ENCODE data around the gene PPP1R7.

Gene PPP1R7

GRCh38 chr2:241121008-241121407 lies 29.3 kb upstream of the PPP1R7 start:
- DNase-seq = no peak

GRCh38 chr2:241122376-241123002 lies 27.8 kb upstream of the PPP1R7 start:
- DNase-seq = no peak

GRCh38 chr2:241123816-241124536 lies 26.3 kb upstream of the PPP1R7 start:
- DNase-seq = no peak

GRCh38 chr2:241125626-241126025 lies 24.6 kb upstream of the PPP1R7 start:
- DNase-seq = no peak

- no peak for DNase-seq
Observed at GRCh38 chr2:241126201-241126611, 24.1 kb upstream of the PPP1R7 start.

- no peak for DNase-seq
Observed at GRCh38 chr2:241126771-241127202, 23.5 kb upstream of the PPP1R7 start.

- no peak for DNase-seq
Observed at GRCh38 chr2:241128266-241128665, 22.0 kb upstream of the PPP1R7 start.

GRCh38 chr2:241129086-241129871 lies 21.0 kb upstream of the PPP1R7 start:
- DNase-seq = no peak

GRCh38 chr2:241130316-241130715 lies 20.0 kb upstream of the PPP1R7 start:
- DNase-seq = no peak

GRCh38 chr2:241131531-241131930 lies 18.7 kb upstream of the PPP1R7 start:
- DNase-seq = no peak

GRCh38 chr2:241132538-241133435 lies 17.5 kb upstream of the PPP1R7 start:
- no peak for DNase-seq

- DNase-seq = no peak
Observed at GRCh38 chr2:241133436-241133820, 16.8 kb upstream of the PPP1R7 start.

- no peak for DNase-seq
Observed at GRCh38 chr2:241134711-241135110, 15.6 kb upstream of the PPP1R7 start.

- no peak for DNase-seq
Observed at GRCh38 chr2:241135737-241136136, 14.5 kb upstream of the PPP1R7 start.

GRCh38 chr2:241136191-241136590 lies 14.1 kb upstream of the PPP1R7 start:
- DNase-seq = no peak

GRCh38 chr2:241136661-241137260 lies 13.5 kb upstream of the PPP1R7 start:
- DNase-seq = no peak

GRCh38 chr2:241137276-241138190 lies 12.7 kb upstream of the PPP1R7 start:
- no peak for DNase-seq

GRCh38 chr2:241138471-241138870 lies 11.8 kb upstream of the PPP1R7 start:
- no peak for DNase-seq

GRCh38 chr2:241139531-241140444 lies 10.5 kb upstream of the PPP1R7 start:
- DNase-seq = no peak

GRCh38 chr2:241140445-241140840 lies 9.8 kb upstream of the PPP1R7 start:
- no peak for DNase-seq

All from NCI-H187 treated with DMSO at 0.1 percent for 48 hours (cell line).